Activated T-helper 1 cell treated with Interleukin-2 at 50 U/mL for 16 hours (primary cell): ENCODE results near the gene GPR89A.
"Not testable (repeated sequence)": the region's sequence is repeated elsewhere in the genome, so short reads cannot be mapped to it uniquely, and the experiment has no call there.

Experiments used
- DNase-seq: peaks from one replicate; pipeline ENCODE4 v3.0.0-alpha.2; 2020; ENCODE audit warnings: low read depth

The GPR89A gene

GRCh38 chr1:145607833-145608733, at the start of gene GPR89A:
Gene GPR89A, plus strand, starts transcription at chr1:145607988. Its CDS starts 146 bp downstream, at chr1:145608134.
- DNase-seq, result peak; percentile 93

GRCh38 chr1:145586820-145587219, 21.0 kb upstream of the GPR89A start:
- DNase-seq, result not testable (repeated sequence)

- peak; percentile 4 for DNase-seq
Measured at GRCh38 chr1:145590806-145591205, 17.0 kb upstream of the GPR89A start.

GRCh38 chr1:145592347-145592746, 15.4 kb upstream of the GPR89A start:
- DNase-seq, result not testable (repeated sequence)

GRCh38 chr1:145595421-145595820, 12.4 kb upstream of the GPR89A start:
- not testable (repeated sequence) for DNase-seq

- DNase-seq, result not testable (repeated sequence)
Measured at GRCh38 chr1:145596236-145596635, 11.6 kb upstream of the GPR89A start.

GRCh38 chr1:145599426-145599825, 8.4 kb upstream of the GPR89A start:
- DNase-seq, result not testable (repeated sequence)

GRCh38 chr1:145601593-145601992, 6.2 kb upstream of the GPR89A start:
- no peak for DNase-seq

GRCh38 chr1:145606840-145607239, 948 bp upstream of the GPR89A start:
- not testable (repeated sequence) for DNase-seq

GRCh38 chr1:145607289-145607688, 499 bp upstream of the GPR89A start:
- not testable (repeated sequence) for DNase-seq

- DNase-seq, result not testable (repeated sequence)
Measured at GRCh38 chr1:145610744-145611143, 3.0 kb downstream of the GPR89A start.

- not testable (repeated sequence) for DNase-seq
Measured at GRCh38 chr1:145620073-145620472, 12.3 kb downstream of the GPR89A start.

GRCh38 chr1:145622177-145622576, 14.4 kb downstream of the GPR89A start:
- DNase-seq, result not testable (repeated sequence)

- not testable (repeated sequence) for DNase-seq
Measured at GRCh38 chr1:145636237-145636636, 28.4 kb downstream of the GPR89A start.

- not testable (repeated sequence) for DNase-seq
Measured at GRCh38 chr1:145641886-145642285, 34.1 kb downstream of the GPR89A start.

GRCh38 chr1:145643990-145644389, 36.2 kb downstream of the GPR89A start:
- DNase-seq, result not testable (repeated sequence)

- not testable (repeated sequence) for DNase-seq
Measured at GRCh38 chr1:145656245-145656943, 48.6 kb downstream of the GPR89A start.

GRCh38 chr1:145662502-145662901, 54.7 kb downstream of the GPR89A start:
- not testable (repeated sequence) for DNase-seq

- not testable (repeated sequence) for DNase-seq
Measured at GRCh38 chr1:145665015-145665414, 57.2 kb downstream of the GPR89A start.

GRCh38 chr1:145670995-145671745, 63.4 kb downstream of the GPR89A start:
- DNase-seq, result not testable (repeated sequence)

GRCh38 chr1:145673217-145673616, 65.4 kb downstream of the GPR89A start:
- not testable (repeated sequence) for DNase-seq

- DNase-seq, result not testable (repeated sequence)
Measured at GRCh38 chr1:145684858-145685257, 77.1 kb downstream of the GPR89A start.
